HepG2 (cell line): Measurements from ENCODE around the gene JAG1. TPM values are rescaled to one million over a fixed set of nuclear protein-coding genes. Genes with fewer than 3 reads are reported as not detected.

ENCODE experiments used
- ATF2 ChIP-seq: sonication (generic); formaldehyde crosslinking; IDR thresholded peaks from 2 replicates; pipeline ENCODE4 v1.4.0; 2020; ENCODE audit warnings: missing genetic modification reagents
- EED ChIP-seq: sonication (generic); formaldehyde crosslinking; IDR thresholded peaks from 2 replicates; pipeline ENCODE4 v1.5.0; 2020; ENCODE audit warnings: mild to moderate bottlenecking, missing genetic modification reagents
- KLF11 ChIP-seq: IDR thresholded peaks from 2 replicates; pipeline ENCODE4 v1.6.1; 2016; ENCODE audit warnings: missing compliant biosample characterization
- LRRFIP1 ChIP-seq: sonication (generic); formaldehyde crosslinking; conservative IDR thresholded peaks from 2 replicates; pipeline ENCODE4 v1.4.0; 2020; ENCODE audit warnings: missing genetic modification reagents
- MBD4 ChIP-seq: IDR thresholded peaks from 2 replicates; pipeline ENCODE4 v1.6.1; 2012; ENCODE audit warnings: low read length, inconsistent platforms, borderline replicate concordance
- POLR2AphosphoS5 ChIP-seq: IDR thresholded peaks from 2 replicates; pipeline ENCODE4 v1.6.1; 2012; ENCODE audit warnings: low read depth, low read length
- PRDM15 ChIP-seq: sonication (generic); formaldehyde crosslinking; IDR thresholded peaks from 2 replicates; pipeline ENCODE4 v1.4.0; 2020; ENCODE audit warnings: missing genetic modification reagents
- RARA ChIP-seq: IDR thresholded peaks from 2 replicates; pipeline ENCODE4 v1.6.1; 2016; ENCODE audit warnings: missing genetic modification reagents, missing compliant biosample characterization
- TOE1 ChIP-seq: sonication (generic); formaldehyde crosslinking; IDR thresholded peaks from 2 replicates; pipeline ENCODE4 v1.4.0; 2020; ENCODE audit warnings: mild to moderate bottlenecking, missing genetic modification reagents
- ZBED4 ChIP-seq: sonication (generic); formaldehyde crosslinking; IDR thresholded peaks from 2 replicates; pipeline ENCODE4 v1.4.0; 2020; ENCODE audit warnings: missing genetic modification reagents, borderline replicate concordance
- ZNF550 ChIP-seq: sonication (generic); formaldehyde crosslinking; IDR thresholded peaks from 2 replicates; pipeline ENCODE4 v1.4.0; 2020; ENCODE audit warnings: mild to moderate bottlenecking, missing genetic modification reagents, borderline replicate concordance
- ZNF710 ChIP-seq: sonication (generic); formaldehyde crosslinking; IDR thresholded peaks from 2 replicates; pipeline ENCODE4 v1.5.0; 2020; ENCODE audit warnings: mild to moderate bottlenecking, missing genetic modification reagents, borderline replicate concordance
- ZNF749 ChIP-seq: sonication (generic); formaldehyde crosslinking; IDR thresholded peaks from 2 replicates; pipeline ENCODE4 v1.8.0; 2022; ENCODE audit warnings: mild to moderate bottlenecking, missing genetic modification reagents, moderate library complexity, borderline replicate concordance
- ZNF775 ChIP-seq: sonication (generic); formaldehyde crosslinking; IDR thresholded peaks from 2 replicates; pipeline ENCODE4 v1.4.0; 2020; ENCODE audit warnings: missing genetic modification reagents, mild to moderate bottlenecking, moderate library complexity, borderline replicate concordance
- polyA plus RNA-seq, 8 experiments: library from polyadenylated mRNA; depleted of rRNA in 3 of 8; stranded (reverse) in 7 of 8; unstranded in 1 of 8; fragments of >200 nt; fragmentation: Illumina TruSeq in 4 of 8; extraction: Trizol in 4 of 8; gene quantifications; 2 replicates each; pipeline versions ENCODE4 v1.2.1 to v1.2.3, GENCODE V29; 2011 to 2016; ENCODE audit warnings: low read depth in 4 of 8, missing spikeins in 1 of 8, mixed read lengths in 1 of 8; ENCODE audit not compliant: insufficient read depth in 1 of 8
- total RNA-seq, 5 experiments: library from RNA; depleted of rRNA; stranded (reverse); fragments of >200 nt; fragmentation: Illumina TruSeq; extraction: Trizol; gene quantifications; 2 replicates each; pipeline ENCODE4 v1.2.3, GENCODE V29; 2016; ENCODE audit warnings: low read depth in 1 of 5

Gene JAG1
- total and polyA plus RNA-seq, 2 of the 13 experiments (the other 11 are each of a cell fraction or from before 2014, with no cell fraction given) = 47.1 to 56.3 TPM

GRCh38 chr20:10708351-10709185 is 34.8 kb upstream of the JAG1 start (continued):
- TF ChIP-seq ZNF710 (CRISPR knock-in tag) = peak; percentile 98
- TF ChIP-seq TOE1 (CRISPR knock-in tag) = 0 out of 2 replicates have a peak, but pooled peaks have one; percentile 50
- peak; percentile 90; the same call in 1 of the 2 replicates for TF ChIP-seq ATF2
- no peak for TF ChIP-seq LRRFIP1
- peak; percentile 2; the same call in 1 of the 2 replicates for TF ChIP-seq KLF11 (CRISPR knock-in tag)
- peak; percentile 79; the same call in 1 of the 2 replicates for TF ChIP-seq ZBED4 (CRISPR knock-in tag)
- no peak for TF ChIP-seq ZNF749 (CRISPR knock-in tag)
- no peak for TF ChIP-seq ZNF550
- no peak for TF ChIP-seq PRDM15 (CRISPR knock-in tag)
- peak; percentile 97 for TF ChIP-seq RARA (CRISPR knock-in tag)
- no peak for TF ChIP-seq EED
- TF ChIP-seq ZNF775 (CRISPR knock-in tag) = peak; percentile 94
- TF ChIP-seq POLR2AphosphoS5 = no peak
- peak; percentile 90; the same call in 1 of the 2 replicates for TF ChIP-seq MBD4
